CD14-positive monocyte (primary cell): ENCODE results near the gene SLC22A23. TPM values are rescaled to one million over a fixed set of nuclear protein-coding genes. Genes with fewer than 3 reads are reported as not detected.

Experiments used
- DNase-seq, 3 donors: peaks; one replicate each; pipeline ENCODE4 v3.0.0-alpha.2; 2011 to 2022
- H2AFZ ChIP-seq: 2 replicates; pipeline ENCODE4 v1.6.0; 2012; ENCODE audit warnings: mild to moderate bottlenecking, low read depth, low read length, inconsistent platforms; ENCODE audit not compliant: insufficient read depth, poor library complexity, severe bottlenecking
- H3K27ac ChIP-seq, 2 donors: 1 replicate in 1 of 2; 2 replicates in 1 of 2; pipeline ENCODE4 v1.5.1; 2012 to 2013; ENCODE audit warnings: low read length in 2 of 2, control low read depth in 1 of 2, inconsistent platforms in 1 of 2, low read depth in 1 of 2, mild to moderate bottlenecking in 1 of 2
- H3K27me3 ChIP-seq, 2 donors: one replicate each; pipeline versions ENCODE4 v1.6.0 to v1.6.1; 2011 to 2013; ENCODE audit warnings: low read length in 2 of 2; ENCODE audit not compliant: control insufficient read depth in 2 of 2, insufficient read depth in 2 of 2
- H3K36me3 ChIP-seq, 2 donors: replicated peaks in 1 of 2; 1 replicate in 1 of 2; 2 replicates in 1 of 2; pipeline versions ENCODE4 v1.5.1 to v1.6.1; 2012 to 2013; ENCODE audit warnings: low read length in 2 of 2, control low read depth in 1 of 2, inconsistent platforms in 1 of 2, mild to moderate bottlenecking in 1 of 2; ENCODE audit not compliant: insufficient read depth in 2 of 2, control insufficient read depth in 1 of 2
- H3K4me1 ChIP-seq, 2 donors: 1 replicate in 1 of 2; 2 replicates in 1 of 2; pipeline versions ENCODE4 v1.5.1 to v1.6.1; 2012 to 2013; ENCODE audit warnings: low read length in 2 of 2, control low read depth in 1 of 2, inconsistent platforms in 1 of 2, mild to moderate bottlenecking in 1 of 2, moderate library complexity in 1 of 2; ENCODE audit not compliant: insufficient read depth in 2 of 2, control insufficient read depth in 1 of 2
- H3K4me2 ChIP-seq: replicated peaks from 2 replicates; pipeline ENCODE3; 2012; ENCODE audit warnings: low read length, moderate library complexity, mild to moderate bottlenecking; ENCODE audit not compliant: poor library complexity, severe bottlenecking; ENCODE audit errors: extremely low read depth
- H3K4me3 ChIP-seq, 3 experiments: fragments of 200-600 bp in 1 of 3; sonication (generic) in 1 of 3; replicated peaks in 1 of 3; 1 replicate in 2 of 3; 2 replicates in 1 of 3; pipeline ENCODE4 v1.5.1; 2011 to 2013; ENCODE audit warnings: low read length in 3 of 3, mild to moderate bottlenecking in 3 of 3, control low read depth in 2 of 3, low read depth in 2 of 3, inconsistent platforms in 1 of 3, moderate library complexity in 1 of 3
- H3K79me2 ChIP-seq: 2 replicates; pipeline ENCODE4 v1.6.0; 2012; ENCODE audit warnings: mild to moderate bottlenecking, control low read depth, inconsistent platforms, low read length, moderate library complexity; ENCODE audit not compliant: insufficient read depth
- H3K9ac ChIP-seq: 2 replicates; pipeline ENCODE4 v1.6.0; 2017; ENCODE audit warnings: low read length, mild to moderate bottlenecking; ENCODE audit not compliant: insufficient read depth, poor library complexity, severe bottlenecking
- H3K9me3 ChIP-seq, 2 donors: replicated peaks in 1 of 2; 1 replicate in 1 of 2; 2 replicates in 1 of 2; pipeline versions ENCODE4 v1.5.1 to v1.6.1; 2012 to 2013; ENCODE audit warnings: low read length in 2 of 2, control low read depth in 1 of 2; ENCODE audit not compliant: control insufficient read depth in 1 of 2, insufficient read depth in 1 of 2
- H4K20me1 ChIP-seq: 2 replicates; pipeline ENCODE4 v1.6.0; 2012; ENCODE audit warnings: mild to moderate bottlenecking, low read length, control low read depth, moderate library complexity; ENCODE audit not compliant: insufficient read depth
- H3K27ac Mint-ChIP-seq, 7 donors: one replicate each; pipeline ENCODE4 v1.8.0; 2020; ENCODE audit warnings: mild to moderate bottlenecking in 7 of 7, mixed read lengths in 7 of 7, moderate library complexity in 6 of 7, inconsistent platforms in 2 of 7
- H3K27me3 Mint-ChIP-seq, 3 donors: one replicate each; pipeline ENCODE4 v1.8.0; 2021 to 2022; ENCODE audit warnings: low read depth in 3 of 3, mild to moderate bottlenecking in 3 of 3, mixed read lengths in 3 of 3, moderate library complexity in 3 of 3, inconsistent platforms in 1 of 3
- H3K36me3 Mint-ChIP-seq, 2 donors: one replicate each; pipeline ENCODE4 v1.8.0; 2020; ENCODE audit warnings: mixed read lengths in 2 of 2, inconsistent platforms in 1 of 2, mild to moderate bottlenecking in 1 of 2
- H3K4me1 Mint-ChIP-seq: one replicate; pipeline ENCODE4 v1.8.0; 2020; ENCODE audit warnings: mild to moderate bottlenecking, mixed read lengths
- H3K4me3 Mint-ChIP-seq, 2 donors: one replicate each; pipeline ENCODE4 v1.8.0; 2020; ENCODE audit warnings: mild to moderate bottlenecking in 2 of 2, mixed read lengths in 2 of 2, moderate library complexity in 1 of 2
- H3K9me3 Mint-ChIP-seq, 7 donors: one replicate each; pipeline ENCODE4 v1.8.0; 2020 to 2022; ENCODE audit warnings: mixed read lengths in 7 of 7, mild to moderate bottlenecking in 6 of 7, moderate library complexity in 6 of 7, inconsistent platforms in 2 of 7
- CTCF ChIP-seq: fragments of 200-600 bp; IDR thresholded peaks from one replicate; pipeline ENCODE4 v1.8.0; 2022; ENCODE audit warnings: antibody characterized with exemption, mild to moderate bottlenecking
- WGBS: methylation state at CpG from one replicate; pipeline ENCODE4 v1.1.5; 2013; ENCODE audit warnings: missing lambda C conversion rate; ENCODE audit not compliant: insufficient coverage; 5-methylcytosine and 5-hydroxymethylcytosine counted together
- intact Hi-C, 2 donors: fragments of 100-400 bp; cut with micrococcal nuclease; formaldehyde crosslinking; loops; one replicate each; pipeline versions ENCODE4 v1.15.0 to v1.15.1; 2023
- polyA plus RNA-seq, 3 donors: library from polyadenylated mRNA; depleted of rRNA in 1 of 3; unstranded in 2 of 3; stranded (reverse) in 1 of 3; fragments of 300-500 nt in 2 of 3; fragments of >200 nt in 1 of 3; fragmentation: Illumina TruSeq in 2 of 3; gene quantifications; 1 replicate in 2 of 3; 2 replicates in 1 of 3; pipeline ENCODE4 v1.2.3, GENCODE V29; 2012 to 2021

The SLC22A23 gene
- polyA plus RNA-seq, 3 donors, result 0.08 TPM; not detected in 2

GRCh38 chr6:3291987-3292386 lies 164.9 kb downstream of the SLC22A23 start:
- Histone ChIP-seq H4K20me1 (no peaks in the 10 kb centered on the region), H3K9ac (no peak overlapping the region), H3K4me2 (no peak overlapping the region), H3K79me2 (no peaks in the 10 kb centered on the region), H3K36me3 (no peaks in the 10 kb centered on the region), H3K27me3 (no peaks in the 10 kb centered on the region), H3K4me1 (no peaks in the 10 kb centered on the region), H3K9me3 (no peaks in the 10 kb centered on the region), H3K4me3 (no peak overlapping the region), H3K27ac (no peak overlapping the region), H2AFZ (no peak overlapping the region)
- WGBS, result 92% methylated on average over 5 of the region's 7 CpGs
- Mint-ChIP-seq H3K36me3 (no peaks in the 10 kb centered on the region), H3K4me1 (no peaks in the 10 kb centered on the region), H3K9me3 (peaks cover 0 to 1% (median 0%) of the 10 kb centered on the region in 7 donors), H3K27ac (no peak overlapping the region), H3K27me3 (peaks cover 2 to 7% (median 4%) of the 10 kb centered on the region in 3 donors), H3K4me3 (no peak overlapping the region)
- TF ChIP-seq CTCF, result no peak
- intact Hi-C loops, result no loop called here
- DNase-seq, result no peak

- H3K9me3 ChIP-seq, result no peaks in the 10 kb centered on the region
- TF ChIP-seq CTCF, result no peak
- H3K36me3 ChIP-seq, result no peaks in the 10 kb centered on the region
- no peak overlapping the region for H3K4me3 ChIP-seq
- intact Hi-C loops, result no loop called here
- H3K4me2 ChIP-seq, result no peak overlapping the region
- WGBS, result no CpG with 5 or more reads among the region's 4 CpGs
- no peaks in the 10 kb centered on the region for H3K4me1 ChIP-seq
- no peak overlapping the region for H2AFZ ChIP-seq
- Mint-ChIP-seq H3K27ac (no peak overlapping the region), H3K4me1 (no peaks in the 10 kb centered on the region), H3K27me3 (peaks cover 2 to 7% (median 4%) of the 10 kb centered on the region in 3 donors), H3K9me3 (peaks cover 0 to 1% (median 0%) of the 10 kb centered on the region in 7 donors), H3K36me3 (no peaks in the 10 kb centered on the region), H3K4me3 (no peak overlapping the region)
- H4K20me1 ChIP-seq, result no peaks in the 10 kb centered on the region
- H3K27ac ChIP-seq, result no peak overlapping the region
- no peak overlapping the region for H3K9ac ChIP-seq
- H3K79me2 ChIP-seq, result no peaks in the 10 kb centered on the region
- H3K27me3 ChIP-seq, result no peaks in the 10 kb centered on the region
- no peak for DNase-seq
These were observed 165.5 kb downstream of the SLC22A23 start for GRCh38 chr6:3291346-3291745.
